C4-2B (cell line): Measurements from ENCODE around the gene MICAL3.

Experiments
- H3K27ac ChIP-seq: fragments of 450-650 bp; 2 replicates; pipeline ENCODE4 v1.5.1; 2017
- CTCF ChIP-seq: fragments of 450-650 bp; conservative IDR thresholded peaks from 2 replicates; pipeline ENCODE4 v1.5.1; 2017; ENCODE audit warnings: mild to moderate bottlenecking
- ZFX ChIP-seq: fragments of 450-650 bp; IDR thresholded peaks from 2 replicates; pipeline ENCODE4 v1.6.1; 2017

Gene MICAL3

GRCh38 chr22:17945888-17946648 is 78.3 kb downstream of the MICAL3 start:
- no peak overlapping the region for H3K27ac ChIP-seq
- TF ChIP-seq ZFX (no peak), CTCF (no peak)

- TF ChIP-seq ZFX (no peak), CTCF (no peak)
- no peak overlapping the region for H3K27ac ChIP-seq
Observed at GRCh38 chr22:17945156-17945887, 79.0 kb downstream of the MICAL3 start.

DNA sequence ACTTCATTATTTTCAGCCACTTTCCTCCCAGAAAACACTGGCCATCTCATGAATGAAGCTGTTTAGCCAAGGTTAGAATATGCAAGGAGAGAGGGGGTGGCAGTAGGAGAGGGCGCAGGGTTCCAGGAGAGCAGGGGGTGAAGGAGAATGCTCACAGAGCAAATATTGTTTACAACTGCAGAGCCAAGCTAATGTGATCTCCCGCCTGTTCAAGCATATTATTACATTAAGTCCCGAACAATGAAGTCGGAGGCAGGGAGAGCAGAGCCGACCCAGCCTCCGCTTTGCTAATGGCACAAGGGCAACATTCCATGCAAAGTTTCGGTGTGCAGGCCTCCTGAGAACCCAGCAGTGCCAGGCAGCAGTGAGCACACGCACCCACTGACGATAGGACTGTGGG is 80.1 kb downstream of the MICAL3 start:
- peak overlapping the region; percentile 60 for H3K27ac ChIP-seq
- TF ChIP-seq CTCF (no peak), ZFX (no peak)

DNA sequence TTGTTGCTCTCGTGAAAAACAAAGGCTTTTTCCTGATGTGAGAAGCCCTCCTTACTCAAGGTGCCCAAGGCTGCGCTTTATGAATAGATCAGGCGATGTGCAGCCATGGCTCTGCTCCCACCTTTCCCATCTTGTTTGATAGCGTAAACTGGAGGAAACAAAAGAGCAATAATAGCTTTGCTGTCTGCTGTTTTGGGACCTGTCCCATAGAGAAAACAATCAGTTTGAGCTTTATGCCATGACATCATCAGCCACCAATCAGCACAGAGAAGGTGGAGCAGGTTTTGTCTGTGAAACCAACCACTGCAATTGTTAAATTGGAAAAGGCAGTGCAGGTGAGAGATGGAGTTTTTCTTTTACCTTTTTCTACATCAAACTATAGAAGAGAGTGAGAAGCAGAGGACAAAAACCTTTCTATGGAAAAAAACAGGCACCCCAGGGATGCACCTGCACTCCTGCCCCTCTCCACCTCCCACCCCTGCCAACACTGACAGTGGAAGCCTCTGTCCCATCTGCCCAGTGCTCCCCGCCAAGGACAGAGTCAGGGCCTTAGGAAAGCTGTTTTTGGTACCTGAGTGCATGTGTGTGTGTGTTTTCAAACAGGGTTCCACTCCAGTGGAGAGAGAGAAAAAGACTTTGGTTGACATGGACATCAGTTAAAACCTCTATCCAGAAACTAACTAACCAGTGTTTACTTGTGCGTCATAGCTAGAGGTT is 80.7 kb downstream of the MICAL3 start:
- H3K27ac ChIP-seq = peak overlapping the region; percentile 60
- TF ChIP-seq CTCF = no peak
- no peak for TF ChIP-seq ZFX

GRCh38 chr22:17942721-17943120 is 81.6 kb downstream of the MICAL3 start:
- H3K27ac ChIP-seq = peak overlapping the region; percentile 60
- no peak for TF ChIP-seq ZFX
- TF ChIP-seq CTCF = no peak

DNA sequence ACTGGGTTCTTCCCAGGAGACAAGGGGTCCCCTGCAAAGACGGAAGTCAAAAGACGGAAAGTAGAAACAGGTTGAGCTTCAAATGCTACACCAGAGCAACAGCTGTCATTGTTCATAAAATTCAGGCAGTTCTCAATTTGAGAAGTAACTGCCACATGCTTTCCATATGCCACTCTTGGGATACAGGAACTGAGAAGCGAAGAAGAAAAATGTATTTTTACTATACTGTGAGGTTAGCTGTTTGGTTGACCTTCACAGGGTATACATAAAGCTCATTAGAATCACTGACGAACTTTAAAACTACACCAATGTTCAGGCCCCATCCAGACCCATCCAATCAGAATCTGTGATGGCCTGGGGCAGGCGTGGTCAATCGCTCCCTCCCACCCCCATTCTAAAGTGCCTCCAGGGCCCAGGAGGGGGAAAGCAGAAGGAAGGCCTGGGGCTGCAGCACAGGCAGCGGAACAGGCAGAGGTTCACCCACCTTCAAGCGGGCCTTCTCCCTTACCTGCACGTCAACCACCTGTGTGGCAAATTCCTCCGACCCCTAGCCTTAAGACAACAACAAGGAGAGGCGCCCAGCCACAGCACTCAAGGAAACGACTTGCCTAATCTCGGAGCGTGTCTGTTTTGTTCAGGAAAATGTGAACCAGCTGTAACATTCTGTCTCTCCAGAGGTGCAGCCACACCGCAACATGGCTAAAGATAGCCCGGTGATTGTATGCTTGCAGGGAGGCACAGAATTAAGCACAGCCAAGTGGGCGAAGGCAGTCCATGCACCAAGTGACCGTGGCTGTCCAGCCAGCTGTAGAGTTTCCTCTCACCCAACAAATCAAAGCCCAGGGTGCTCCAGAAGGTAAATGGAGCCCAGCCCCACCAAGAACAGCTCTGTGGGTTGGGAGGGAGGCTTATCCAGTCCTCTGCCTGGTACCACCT is 82.6 kb downstream of the MICAL3 start:
- peak overlapping the region; percentile 60; the same call in 1 of the 2 replicates for H3K27ac ChIP-seq
- no peak for TF ChIP-seq CTCF
- TF ChIP-seq ZFX = no peak
